ENCODE measurements around the gene ROR1.

GRCh38 chr1:63813829-63814277, 40.0 kb downstream of the ROR1 start:
- TF ChIP-seq ZNF639 (tag by site-specific recombination; IDR thresholded peaks at IDR 0.05) (no peak), ZBTB48 (tag by site-specific recombination; IDR thresholded peaks at IDR 0.05) (no peak), ZBTB20 (tag by site-specific recombination; IDR thresholded peaks at IDR 0.05) (no peak), ZNF776 (tag by site-specific recombination; IDR thresholded peaks at IDR 0.05; ENCODE audit: borderline replicate concordance) (no peak), ZBTB8A (tag by site-specific recombination; IDR thresholded peaks at IDR 0.05) (no peak)
- TF ChIP-seq, protein P1, sequence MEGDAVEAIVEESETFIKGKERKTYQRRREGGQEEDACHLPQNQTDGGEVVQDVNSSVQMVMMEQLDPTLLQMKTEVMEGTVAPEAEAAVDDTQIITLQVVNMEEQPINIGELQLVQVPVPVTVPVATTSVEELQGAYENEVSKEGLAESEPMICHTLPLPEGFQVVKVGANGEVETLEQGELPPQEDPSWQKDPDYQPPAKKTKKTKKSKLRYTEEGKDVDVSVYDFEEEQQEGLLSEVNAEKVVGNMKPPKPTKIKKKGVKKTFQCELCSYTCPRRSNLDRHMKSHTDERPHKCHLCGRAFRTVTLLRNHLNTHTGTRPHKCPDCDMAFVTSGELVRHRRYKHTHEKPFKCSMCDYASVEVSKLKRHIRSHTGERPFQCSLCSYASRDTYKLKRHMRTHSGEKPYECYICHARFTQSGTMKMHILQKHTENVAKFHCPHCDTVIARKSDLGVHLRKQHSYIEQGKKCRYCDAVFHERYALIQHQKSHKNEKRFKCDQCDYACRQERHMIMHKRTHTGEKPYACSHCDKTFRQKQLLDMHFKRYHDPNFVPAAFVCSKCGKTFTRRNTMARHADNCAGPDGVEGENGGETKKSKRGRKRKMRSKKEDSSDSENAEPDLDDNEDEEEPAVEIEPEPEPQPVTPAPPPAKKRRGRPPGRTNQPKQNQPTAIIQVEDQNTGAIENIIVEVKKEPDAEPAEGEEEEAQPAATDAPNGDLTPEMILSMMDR (tag by site-specific recombination; IDR thresholded peaks at IDR 0.05) = no peak

All from HEK293 (cell line).